Upper lobe of right lung (tissue), 1 donor: ENCODE measurements around the gene CHD6. TPM values are rescaled to one million over a fixed set of nuclear protein-coding genes. Genes with fewer than 3 reads are reported as not detected.

Source experiments
- ATAC-seq: fragments of 200-7000 bp; cut with Tn5 transposase; one replicate; pipeline ENCODE4 v1.9.1; 2020; ENCODE audit warnings: mild to moderate bottlenecking, moderate library complexity
- DNase-seq: peaks from one replicate; pipeline ENCODE4 v3.0.0-alpha.2; 2020
- H3K27ac ChIP-seq: fragments of 200-600 bp; one replicate; pipeline ENCODE4 v1.8.0; 2022
- H3K27me3 ChIP-seq: fragments of 200-600 bp; one replicate; pipeline ENCODE4 v1.8.0; 2022; ENCODE audit warnings: mild to moderate bottlenecking
- H3K36me3 ChIP-seq: fragments of 200-600 bp; one replicate; pipeline ENCODE4 v1.8.0; 2022
- H3K4me1 ChIP-seq: fragments of 200-600 bp; one replicate; pipeline ENCODE4 v1.8.0; 2022
- H3K4me3 ChIP-seq: fragments of 200-600 bp; one replicate; pipeline ENCODE4 v1.8.0; 2022; ENCODE audit warnings: mild to moderate bottlenecking
- H3K9me3 ChIP-seq: fragments of 200-600 bp; one replicate; pipeline ENCODE4 v1.8.0; 2022
- CTCF ChIP-seq: fragments of 200-600 bp; IDR thresholded peaks from one replicate; pipeline ENCODE4 v1.8.0; 2022; ENCODE audit warnings: antibody characterized with exemption
- intact Hi-C: fragments of 100-400 bp; cut with DNase I; formaldehyde crosslinking; loops from one replicate; pipeline ENCODE4 v1.11.0; 2022
- total RNA-seq: library from RNA; stranded (reverse); fragmentation: NEBNext Ultra II Directional; extraction: Animal tissue kit (Norgen Biotek cat#: 25700); gene quantifications from one replicate; pipeline ENCODE4 v1.2.1, GENCODE V29; 2021
- donor health status: DM: no; HTN: yes; CAD: no; lungs with severe emphysema.

The CHD6 gene
- total RNA-seq, 1 donor from 2014 or later: 42.3 TPM

GRCh38 chr20:41352666-41353065 is 265.5 kb downstream of the CHD6 start:
- TF ChIP-seq CTCF: no peak
- no peaks in the 10 kb centered on the region for H3K4me1 ChIP-seq
- intact Hi-C loops: no loop called here
- H3K9me3 ChIP-seq: no peaks in the 10 kb centered on the region
- ATAC-seq: no peak
- H3K27me3 ChIP-seq: no peaks in the 10 kb centered on the region
- H3K27ac ChIP-seq: no peak overlapping the region
- no peak for DNase-seq
- no peaks in the 10 kb centered on the region for H3K36me3 ChIP-seq
- H3K4me3 ChIP-seq: no peak overlapping the region

- intact Hi-C loops: no loop called here
- H3K27ac ChIP-seq: no peak overlapping the region
- H3K4me1 ChIP-seq: no peaks in the 10 kb centered on the region
- H3K36me3 ChIP-seq: no peaks in the 10 kb centered on the region
- H3K4me3 ChIP-seq: no peak overlapping the region
- TF ChIP-seq CTCF: no peak
- no peaks in the 10 kb centered on the region for H3K27me3 ChIP-seq
- ATAC-seq (no peak), DNase-seq (no peak)
- H3K9me3 ChIP-seq: no peaks in the 10 kb centered on the region
Measured at GRCh38 chr20:41352106-41352505, 266.1 kb downstream of the CHD6 start.
